HEK293 (cell line): Measurements from ENCODE around the gene TSR1.

ENCODE experiments used
- CTCF ChIA-PET: fragments of 350-600 bp; formaldehyde crosslinking; extraction: SDS; loops from one replicate; lab custom pipeline; 2021; ENCODE audit warnings: antibody characterized with exemption; lab: Yijun Ruan, JAX
- POLR2A ChIA-PET: fragments of 300-600 bp; formaldehyde crosslinking; extraction: SDS; loops from one replicate; lab custom pipeline; 2020; ENCODE audit warnings: antibody characterized with exemption, inconsistent platforms; lab: Yijun Ruan, JAX
- H3K27ac ChIP-seq: fragments of 200-500 bp; sonication (Bioruptor generic); 2 replicates; pipeline ENCODE4 v1.5.1; 2014; ENCODE audit warnings: low read depth, low read length, control low read depth, inconsistent platforms; ENCODE audit errors: extremely low read depth
- H3K36me3 ChIP-seq, 2 experiments: fragments of 200-500 bp in 1 of 2; sonication (Bioruptor generic) in 1 of 2; 1 replicate in 1 of 2; 2 replicates in 1 of 2; pipeline ENCODE4 v1.5.1; 2014 to 2017; ENCODE audit warnings: inconsistent platforms in 2 of 2, low read length in 2 of 2; ENCODE audit not compliant: control insufficient read depth in 2 of 2, insufficient read depth in 1 of 2
- H3K4me1 ChIP-seq: fragments of 200-500 bp; sonication (Bioruptor generic); 2 replicates; pipeline ENCODE4 v1.5.1; 2014; ENCODE audit warnings: mild to moderate bottlenecking, low read length, inconsistent platforms; ENCODE audit not compliant: control insufficient read depth, insufficient read depth
- H3K4me3 ChIP-seq: 2 replicates; pipeline ENCODE4 v1.5.1; 2011; ENCODE audit warnings: low read depth, mild to moderate bottlenecking, control low read depth, low read length, moderate library complexity
- H3K9me3 ChIP-seq: fragments of 200-500 bp; sonication (Bioruptor generic); 2 replicates; pipeline ENCODE4 v1.5.1; 2014; ENCODE audit warnings: low read depth, low read length, inconsistent platforms; ENCODE audit not compliant: control insufficient read depth, insufficient read depth
- BCL11B ChIP-seq: fragments of 450-650 bp; formaldehyde crosslinking; IDR thresholded peaks from 2 replicates; pipeline ENCODE4 v1.5.1; 2016; ENCODE audit warnings: low read depth, missing biosample characterization, missing genetic modification characterization
- CTCF ChIP-seq: fragments of 450-650 bp; formaldehyde crosslinking; IDR thresholded peaks from 2 replicates; pipeline ENCODE4 v1.5.1; 2016; ENCODE audit warnings: missing biosample characterization, missing genetic modification characterization
- IKZF3 ChIP-seq: fragments of 450-650 bp; IDR thresholded peaks from 2 replicates; pipeline ENCODE4 v1.5.0; 2018; ENCODE audit warnings: missing biosample characterization, mild to moderate bottlenecking, missing genetic modification characterization, moderate library complexity
- PRDM10 ChIP-seq: fragments of 450-650 bp; formaldehyde crosslinking; IDR thresholded peaks from 2 replicates; pipeline ENCODE4 v1.5.1; 2016; ENCODE audit warnings: missing biosample characterization, missing genetic modification characterization
- SCRT2 ChIP-seq: fragments of 450-650 bp; formaldehyde crosslinking; IDR thresholded peaks from 2 replicates; pipeline ENCODE4 v1.5.1; 2016; ENCODE audit warnings: missing biosample characterization, missing genetic modification characterization
- ZBTB17 ChIP-seq: fragments of 450-650 bp; formaldehyde crosslinking; IDR thresholded peaks from 2 replicates; pipeline ENCODE4 v1.5.1; 2016; ENCODE audit warnings: missing biosample characterization, missing genetic modification characterization
- ZBTB20 ChIP-seq: fragments of 450-650 bp; formaldehyde crosslinking; IDR thresholded peaks from 2 replicates; pipeline ENCODE4 v1.5.1; 2016; ENCODE audit warnings: missing biosample characterization, missing genetic modification characterization
- ZBTB21 ChIP-seq: fragments of 450-650 bp; formaldehyde crosslinking; IDR thresholded peaks from 2 replicates; pipeline ENCODE4 v1.5.1; 2017; ENCODE audit warnings: missing biosample characterization, missing genetic modification characterization
- ZEB2 ChIP-seq: fragments of 450-650 bp; formaldehyde crosslinking; IDR thresholded peaks from 2 replicates; pipeline ENCODE4 v1.5.1; 2016; ENCODE audit warnings: missing biosample characterization, missing genetic modification characterization
- ZIC2 ChIP-seq: fragments of 450-650 bp; formaldehyde crosslinking; IDR thresholded peaks from 2 replicates; pipeline ENCODE4 v1.5.1; 2016; ENCODE audit warnings: missing biosample characterization, missing genetic modification characterization
- ZNF132 ChIP-seq: fragments of 450-650 bp; formaldehyde crosslinking; IDR thresholded peaks from 2 replicates; pipeline ENCODE4 v1.5.1; 2017; ENCODE audit warnings: missing biosample characterization, missing genetic modification characterization, borderline replicate concordance
- ZNF335 ChIP-seq: fragments of 450-650 bp; formaldehyde crosslinking; conservative IDR thresholded peaks from 2 replicates; pipeline ENCODE4 v1.5.1; 2016; ENCODE audit warnings: missing biosample characterization, missing genetic modification characterization
- ZNF404 ChIP-seq: fragments of 450-650 bp; formaldehyde crosslinking; IDR thresholded peaks from 2 replicates; pipeline ENCODE4 v1.5.1; 2017; ENCODE audit warnings: missing biosample characterization, missing genetic modification characterization
- ZNF558 ChIP-seq: fragments of 450-650 bp; formaldehyde crosslinking; IDR thresholded peaks from 2 replicates; pipeline ENCODE4 v1.5.1; 2016; ENCODE audit warnings: missing biosample characterization, missing genetic modification characterization
- ZNF600 ChIP-seq: fragments of 450-650 bp; formaldehyde crosslinking; IDR thresholded peaks from 2 replicates; pipeline ENCODE4 v1.5.1; 2016; ENCODE audit warnings: missing biosample characterization, missing genetic modification characterization
- ZNF629 ChIP-seq: fragments of 450-650 bp; formaldehyde crosslinking; IDR thresholded peaks from 2 replicates; pipeline ENCODE4 v1.5.1; 2017; ENCODE audit warnings: missing biosample characterization, missing genetic modification characterization
- ZNF654 ChIP-seq: fragments of 450-650 bp; formaldehyde crosslinking; IDR thresholded peaks from 2 replicates; pipeline ENCODE4 v1.5.1; 2016; ENCODE audit warnings: low read depth, missing biosample characterization, missing genetic modification characterization
- ZNF660 ChIP-seq: fragments of 450-650 bp; IDR thresholded peaks from 2 replicates; pipeline ENCODE4 v1.5.1; 2018; ENCODE audit warnings: missing biosample characterization, mild to moderate bottlenecking, missing genetic modification characterization
- TF ChIP-seq, protein P1 (sequence below): fragments of 450-650 bp; formaldehyde crosslinking; IDR thresholded peaks from 2 replicates; pipeline ENCODE4 v1.5.1; 2016; ENCODE audit warnings: missing biosample characterization, missing genetic modification characterization
- TF ChIP-seq, protein P2 (sequence below): fragments of 450-650 bp; formaldehyde crosslinking; IDR thresholded peaks from 2 replicates; pipeline ENCODE4 v1.5.1; 2016; ENCODE audit warnings: missing biosample characterization, missing genetic modification characterization
- TF ChIP-seq, protein P3 (sequence below): fragments of 450-650 bp; formaldehyde crosslinking; IDR thresholded peaks from 2 replicates; pipeline ENCODE4 v1.5.1; 2016; ENCODE audit warnings: missing biosample characterization, missing genetic modification characterization

Gene TSR1

DNA sequence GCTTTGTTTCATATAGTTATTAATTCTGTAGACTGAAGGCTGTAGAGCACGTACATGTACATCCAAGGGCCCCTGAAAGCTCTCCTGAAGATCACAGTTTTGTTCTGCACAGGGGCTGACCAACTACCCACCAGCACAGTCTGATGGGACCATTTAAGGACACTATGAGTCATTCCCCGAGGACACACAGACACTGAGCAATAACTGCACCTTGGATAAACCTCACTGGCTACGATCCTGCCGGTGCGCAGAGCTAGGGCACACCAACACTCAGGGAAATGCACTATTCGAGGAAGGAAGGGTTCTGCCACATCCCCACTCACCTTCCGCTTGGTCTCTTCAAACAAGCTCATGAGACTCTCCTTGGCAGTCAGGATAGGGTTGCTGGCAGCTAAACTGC, 53.0 kb downstream of the TSR1 start:
- TF ChIP-seq ZNF600 (peak; percentile 32; the same call in 1 of the 2 replicates), PRDM10 (tag by site-specific recombination) (0 out of 2 replicates have a peak, but pooled peaks have one; percentile 11), ZNF132 (tag by site-specific recombination) (no peak), ZBTB21 (tag by site-specific recombination) (no peak)
- no peak overlapping the region for H3K4me3 ChIP-seq
- no peaks in the 10 kb centered on the region for H3K4me1 ChIP-seq
- H3K36me3 ChIP-seq = peaks cover 82 to 85% of the 10 kb centered on the region in 2 experiments
- ChIA-PET POLR2A (interaction anchor here (1.0 to 1.2 kb wide), 3 partner anchors 20 to 567 kb away, joined by 3 to 4 read pairs (median 3); partner anchors contain the start of genes SMG6 and SRR), CTCF (interaction anchor here (0.6 to 3.9 kb wide), 14 partner anchors 13 to 228 kb away, joined by 3 to 23 read pairs (median 4); partner anchors contain the start of genes HIC1, SMG6 and SRR)
- H3K9me3 ChIP-seq = no peaks in the 10 kb centered on the region
- H3K27ac ChIP-seq = no peak overlapping the region

GRCh38 chr17:2282297-2282873, 53.9 kb downstream of the TSR1 start:
- H3K27ac ChIP-seq = no peak overlapping the region
- POLR2A ChIA-PET = interaction anchor here (1.2 kb wide), 1 partner anchor 566 kb away, joined by 3 read pairs; no protein-coding TSS in a partner anchor
- TF ChIP-seq, protein P1, sequence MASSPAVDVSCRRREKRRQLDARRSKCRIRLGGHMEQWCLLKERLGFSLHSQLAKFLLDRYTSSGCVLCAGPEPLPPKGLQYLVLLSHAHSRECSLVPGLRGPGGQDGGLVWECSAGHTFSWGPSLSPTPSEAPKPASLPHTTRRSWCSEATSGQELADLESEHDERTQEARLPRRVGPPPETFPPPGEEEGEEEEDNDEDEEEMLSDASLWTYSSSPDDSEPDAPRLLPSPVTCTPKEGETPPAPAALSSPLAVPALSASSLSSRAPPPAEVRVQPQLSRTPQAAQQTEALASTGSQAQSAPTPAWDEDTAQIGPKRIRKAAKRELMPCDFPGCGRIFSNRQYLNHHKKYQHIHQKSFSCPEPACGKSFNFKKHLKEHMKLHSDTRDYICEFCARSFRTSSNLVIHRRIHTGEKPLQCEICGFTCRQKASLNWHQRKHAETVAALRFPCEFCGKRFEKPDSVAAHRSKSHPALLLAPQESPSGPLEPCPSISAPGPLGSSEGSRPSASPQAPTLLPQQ (tag by site-specific recombination) = peak; percentile 56
- TF ChIP-seq ZNF654 (tag by site-specific recombination) (peak; percentile 85), CTCF (peak; percentile 40; the same call in 1 of the 2 replicates), ZNF335 (tag by site-specific recombination) (peak; percentile 26), ZNF660 (tag by site-specific recombination) (0 out of 2 replicates have a peak, but pooled peaks have one; percentile 65), IKZF3 (tag by site-specific recombination) (peak; percentile 34; the same call in 1 of the 2 replicates), ZIC2 (tag by site-specific recombination) (peak; percentile 61), SCRT2 (tag by site-specific recombination) (peak; percentile 42; the same call in 1 of the 2 replicates), ZBTB17 (tag by site-specific recombination) (peak; percentile 98), ZBTB20 (tag by site-specific recombination) (peak; percentile 30; the same call in 1 of the 2 replicates), ZEB2 (tag by site-specific recombination) (0 out of 2 replicates have a peak, but pooled peaks have one; percentile 24), ZBTB21 (tag by site-specific recombination) (peak; percentile 69), ZNF629 (tag by site-specific recombination) (peak; percentile 43; the same call in 1 of the 2 replicates), BCL11B (no peak), ZNF558 (tag by site-specific recombination) (peak; percentile 43; the same call in 1 of the 2 replicates), ZNF404 (tag by site-specific recombination) (no peak)
- TF ChIP-seq, protein P2, sequence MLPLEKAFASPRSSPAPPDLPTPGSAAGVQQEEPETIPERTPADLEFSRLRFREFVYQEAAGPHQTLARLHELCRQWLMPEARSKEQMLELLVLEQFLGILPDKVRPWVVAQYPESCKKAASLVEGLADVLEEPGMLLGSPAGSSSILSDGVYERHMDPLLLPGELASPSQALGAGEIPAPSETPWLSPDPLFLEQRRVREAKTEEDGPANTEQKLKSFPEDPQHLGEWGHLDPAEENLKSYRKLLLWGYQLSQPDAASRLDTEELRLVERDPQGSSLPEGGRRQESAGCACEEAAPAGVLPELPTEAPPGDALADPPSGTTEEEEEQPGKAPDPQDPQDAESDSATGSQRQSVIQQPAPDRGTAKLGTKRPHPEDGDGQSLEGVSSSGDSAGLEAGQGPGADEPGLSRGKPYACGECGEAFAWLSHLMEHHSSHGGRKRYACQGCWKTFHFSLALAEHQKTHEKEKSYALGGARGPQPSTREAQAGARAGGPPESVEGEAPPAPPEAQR = no peak
- TF ChIP-seq, protein P3, sequence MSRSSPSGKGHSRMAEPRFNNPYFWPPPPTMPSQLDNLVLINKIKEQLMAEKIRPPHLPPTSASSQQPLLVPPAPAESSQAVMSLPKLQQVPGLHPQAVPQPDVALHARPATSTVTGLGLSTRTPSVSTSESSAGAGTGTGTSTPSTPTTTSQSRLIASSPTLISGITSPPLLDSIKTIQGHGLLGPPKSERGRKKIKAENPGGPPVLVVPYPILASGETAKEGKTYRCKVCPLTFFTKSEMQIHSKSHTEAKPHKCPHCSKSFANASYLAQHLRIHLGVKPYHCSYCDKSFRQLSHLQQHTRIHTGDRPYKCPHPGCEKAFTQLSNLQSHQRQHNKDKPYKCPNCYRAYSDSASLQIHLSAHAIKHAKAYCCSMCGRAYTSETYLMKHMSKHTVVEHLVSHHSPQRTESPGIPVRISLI = peak; percentile 98

More at GRCh38 chr17:2282297-2282873, 53.9 kb downstream of the TSR1 start:
- H3K9me3 ChIP-seq = no peaks in the 10 kb centered on the region
- no peaks in the 10 kb centered on the region for H3K4me1 ChIP-seq
- CTCF ChIA-PET = interaction anchor here (0.6 to 3.9 kb wide), 18 partner anchors 13 to 457 kb away, joined by 3 to 23 read pairs (median 4); partner anchors contain the start of genes HIC1, SMG6 and SRR
- peaks cover 79 to 83% of the 10 kb centered on the region in 2 experiments for H3K36me3 ChIP-seq
- no peak overlapping the region for H3K4me3 ChIP-seq
